ENCODE results near the gene SLC7A11. TPM values are rescaled to one million over a fixed set of nuclear protein-coding genes. Genes with fewer than 3 reads are reported as not detected.

SLC7A11 gene
- total and polyA plus RNA-seq, 12 donors = 0.03 to 6.5 (median 0.10) TPM; not detected in 1

DNA sequence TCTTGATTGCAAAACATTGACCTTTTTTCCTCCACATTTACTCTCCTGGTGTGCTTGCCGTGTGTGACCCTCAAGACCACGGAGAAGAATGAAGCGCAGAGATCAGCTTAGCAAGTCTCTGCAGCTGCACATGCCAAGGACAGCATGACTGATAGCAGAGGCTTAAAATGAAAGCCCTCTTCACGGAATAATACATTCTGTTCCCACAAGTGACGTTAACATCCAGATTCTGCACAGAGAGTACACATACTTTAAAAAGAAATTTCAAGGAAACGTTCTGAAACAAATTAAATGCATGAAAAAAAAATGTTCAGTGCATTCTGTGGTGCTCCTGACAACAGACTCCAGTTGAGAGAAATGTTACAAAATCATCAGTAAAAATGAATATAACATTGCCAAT is 60.9 kb downstream of the SLC7A11 start:
- H3K27ac ChIP-seq = peak overlapping the region in 1 of 5 donors; percentile 38
- WGBS, 4 donors = 15 to 30% (median 19%) methylated on average over 6 of the region's 6 CpGs
- DNase-seq = peak in 6 of 7 donors; percentile 14 to 64 (median 30)
- no peak overlapping the region for H3K4me3 ChIP-seq
- peaks cover 14 to 15% of the 10 kb centered on the region in 2 donors for H3K4me1 ChIP-seq (replicated peaks in 1 of 2)
- H3K9me3 ChIP-seq (replicated peaks in 1 of 3) = no peaks in the 10 kb centered on the region
- no peaks in the 10 kb centered on the region for H3K27me3 ChIP-seq
- H3K36me3 ChIP-seq (replicated peaks in 1 of 2) = no peaks in the 10 kb centered on the region
- intact Hi-C loops (cut with DNase I) = no loop called here
- TF ChIP-seq, protein P1, sequence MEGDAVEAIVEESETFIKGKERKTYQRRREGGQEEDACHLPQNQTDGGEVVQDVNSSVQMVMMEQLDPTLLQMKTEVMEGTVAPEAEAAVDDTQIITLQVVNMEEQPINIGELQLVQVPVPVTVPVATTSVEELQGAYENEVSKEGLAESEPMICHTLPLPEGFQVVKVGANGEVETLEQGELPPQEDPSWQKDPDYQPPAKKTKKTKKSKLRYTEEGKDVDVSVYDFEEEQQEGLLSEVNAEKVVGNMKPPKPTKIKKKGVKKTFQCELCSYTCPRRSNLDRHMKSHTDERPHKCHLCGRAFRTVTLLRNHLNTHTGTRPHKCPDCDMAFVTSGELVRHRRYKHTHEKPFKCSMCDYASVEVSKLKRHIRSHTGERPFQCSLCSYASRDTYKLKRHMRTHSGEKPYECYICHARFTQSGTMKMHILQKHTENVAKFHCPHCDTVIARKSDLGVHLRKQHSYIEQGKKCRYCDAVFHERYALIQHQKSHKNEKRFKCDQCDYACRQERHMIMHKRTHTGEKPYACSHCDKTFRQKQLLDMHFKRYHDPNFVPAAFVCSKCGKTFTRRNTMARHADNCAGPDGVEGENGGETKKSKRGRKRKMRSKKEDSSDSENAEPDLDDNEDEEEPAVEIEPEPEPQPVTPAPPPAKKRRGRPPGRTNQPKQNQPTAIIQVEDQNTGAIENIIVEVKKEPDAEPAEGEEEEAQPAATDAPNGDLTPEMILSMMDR (IDR thresholded peaks at IDR 0.05) = no peak
- TF ChIP-seq POLR2A (IDR thresholded peaks at IDR 0.05) = no peak

DNA sequence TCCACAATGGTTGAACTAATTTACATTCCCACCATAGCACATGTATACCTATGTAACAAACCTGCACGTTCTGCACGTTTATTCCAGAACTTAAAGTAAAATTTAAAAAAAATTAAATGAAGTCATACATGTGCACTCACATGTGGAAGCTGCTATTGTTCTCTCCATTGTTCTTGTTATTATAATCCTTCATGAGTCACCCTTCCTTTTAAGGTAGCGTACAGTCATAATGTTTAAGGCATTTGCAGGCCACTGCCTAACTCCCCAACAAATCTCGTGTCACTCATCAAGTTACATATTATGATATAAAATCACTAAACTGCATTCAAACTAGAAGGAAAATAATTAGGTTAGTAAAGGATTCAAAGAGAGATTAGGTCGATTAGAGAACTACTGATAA is 63.6 kb downstream of the SLC7A11 start:
- Histone ChIP-seq H3K9me3 (replicated peaks in 1 of 3) (no peaks in the 10 kb centered on the region), H3K4me3 (no peak overlapping the region), H3K27me3 (no peaks in the 10 kb centered on the region), H3K36me3 (replicated peaks in 1 of 2) (no peaks in the 10 kb centered on the region), H3K4me1 (replicated peaks in 1 of 2) (peaks cover 14 to 15% of the 10 kb centered on the region in 2 donors), H3K27ac (no peak overlapping the region)
- 82 to 87% (median 84%) methylated on average over 5 of the region's 5 CpGs for WGBS, 4 donors
- TF ChIP-seq, protein P1 (IDR thresholded peaks at IDR 0.05) = no peak
- no peak for TF ChIP-seq POLR2A (IDR thresholded peaks at IDR 0.05)
- no peak for DNase-seq
- intact Hi-C loops (cut with DNase I) = loop anchor here in 1 of 2 donors (10.0 kb wide), 1 partner anchor 134 kb away; no protein-coding TSS in a partner anchor

DNA sequence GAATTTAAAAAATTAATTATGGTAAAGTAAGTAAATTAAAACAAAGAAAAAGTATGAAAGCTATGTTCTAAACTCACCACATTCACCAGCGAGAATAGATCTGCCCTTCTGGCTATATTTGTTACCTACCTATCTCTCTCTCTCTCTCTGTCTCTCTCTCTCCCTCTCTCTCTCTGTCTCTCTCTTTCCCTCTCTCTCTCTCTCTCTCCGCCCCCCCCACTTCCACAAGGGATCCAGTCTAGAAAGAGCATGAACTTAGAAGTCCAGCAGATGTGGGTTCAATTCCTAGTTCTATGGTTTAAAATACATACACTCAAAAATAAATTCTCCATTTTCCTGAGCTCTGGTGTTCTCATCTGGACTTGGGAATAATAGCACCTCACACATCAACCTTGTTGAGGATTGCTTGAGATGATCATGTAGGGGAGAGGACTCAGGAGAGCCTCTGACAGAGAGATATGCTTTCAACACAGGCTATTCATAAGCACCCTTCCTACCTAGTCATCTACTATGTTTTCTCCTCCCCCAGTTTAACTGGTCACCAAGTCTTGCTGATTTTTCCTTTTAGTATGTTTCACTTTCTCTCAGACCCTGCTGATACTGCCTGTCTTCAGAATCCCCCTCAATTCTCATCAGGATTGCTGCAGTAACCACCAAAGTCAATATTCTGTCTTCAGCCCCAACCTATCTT is 64.7 kb downstream of the SLC7A11 start:
- WGBS, 4 donors = 76 to 83% (median 81%) methylated on average over 2 of the region's 2 CpGs
- Histone ChIP-seq H3K27ac (no peak overlapping the region), H3K27me3 (no peaks in the 10 kb centered on the region), H3K9me3 (replicated peaks in 1 of 3) (no peaks in the 10 kb centered on the region), H3K4me3 (no peak overlapping the region), H3K36me3 (replicated peaks in 1 of 2) (no peaks in the 10 kb centered on the region), H3K4me1 (replicated peaks in 1 of 2) (peaks cover 12 to 15% of the 10 kb centered on the region in 2 donors)
- DNase-seq = no peak
- intact Hi-C loops (cut with DNase I) = loop anchor here in 1 of 2 donors (10.0 kb wide), 1 partner anchor 133 kb away; no protein-coding TSS in a partner anchor
- TF ChIP-seq POLR2A (IDR thresholded peaks at IDR 0.05) = no peak
- TF ChIP-seq, protein P1 (IDR thresholded peaks at IDR 0.05) = no peak

DNA sequence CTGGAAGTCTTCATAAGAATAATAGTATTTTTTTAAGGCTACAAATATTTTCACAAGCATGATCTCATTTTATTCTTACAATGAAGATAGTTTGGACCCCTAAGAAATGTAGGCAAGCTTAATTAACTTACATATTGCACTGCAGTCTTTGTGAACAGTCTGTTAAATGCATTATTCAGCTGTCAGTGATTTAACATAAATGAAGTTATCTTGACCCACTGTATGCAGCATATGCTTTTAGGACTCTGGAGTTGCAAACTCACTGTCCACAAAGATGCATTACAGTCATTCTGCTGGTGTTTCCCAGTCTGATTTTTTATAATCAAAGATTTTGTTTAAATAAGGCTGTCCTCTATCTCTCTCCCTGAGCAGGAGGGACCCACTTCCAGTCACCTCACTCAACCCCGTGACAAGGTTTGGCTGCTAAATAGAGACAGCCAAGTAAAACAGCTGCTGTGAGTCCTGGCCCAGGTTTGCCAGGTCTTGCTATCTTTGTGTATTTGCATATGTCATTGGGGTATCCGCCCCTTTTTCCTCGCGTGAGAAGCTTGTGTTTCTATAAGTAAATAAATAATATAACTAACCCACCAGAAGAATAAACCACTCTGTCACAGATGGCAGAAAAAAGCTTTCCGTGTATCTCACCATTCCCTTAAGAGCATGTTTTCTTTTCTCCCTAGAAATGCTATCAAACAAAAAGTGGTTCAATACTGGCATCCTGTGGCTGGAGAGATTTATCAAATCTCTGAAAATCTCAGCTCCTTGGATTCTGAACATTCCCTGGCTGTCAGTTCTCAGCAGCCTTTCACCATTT is 67.0 kb downstream of the SLC7A11 start:
- Histone ChIP-seq H3K4me3 (no peak overlapping the region), H3K4me1 (replicated peaks in 1 of 2) (no peaks in the 10 kb centered on the region), H3K27ac (no peak overlapping the region), H3K36me3 (replicated peaks in 1 of 2) (no peaks in the 10 kb centered on the region), H3K27me3 (no peaks in the 10 kb centered on the region), H3K9me3 (replicated peaks in 1 of 3) (no peaks in the 10 kb centered on the region)
- intact Hi-C loops (cut with DNase I) = loop anchor here in 1 of 2 donors (10.0 kb wide), 1 partner anchor 130 kb away; no protein-coding TSS in a partner anchor
- WGBS, 4 donors = 50 to 59% (median 54%) methylated on average over 5 of the region's 5 CpGs
- no peak for TF ChIP-seq POLR2A (IDR thresholded peaks at IDR 0.05)
- TF ChIP-seq, protein P1 (IDR thresholded peaks at IDR 0.05) = peak in 1 of 6 experiments; percentile 10
- no peak for DNase-seq

All from adrenal gland (tissue), 12 donors.